Activated CD4-positive, alpha-beta T cell treated with anti-CD3 and anti-CD28 coated beads for 36 hours (primary cell): ENCODE measurements around the gene MAP3K8. TPM values are rescaled to one million over a fixed set of nuclear protein-coding genes. Genes with fewer than 3 reads are reported as not detected.
"Not testable (repeated sequence)": the region's sequence is repeated elsewhere in the genome, so short reads cannot be mapped to it uniquely, and the experiment has no call there.

Experiments used
- ATAC-seq: fragments of 200-7000 bp; cut with Tn5 transposase; one replicate; pipeline ENCODE4 v1.10.0; 2021; ENCODE audit warnings: mild to moderate bottlenecking, moderate library complexity
- CTCF ChIA-PET: fragments of 350-600 bp; sonication (Branson Sonifier 250); formaldehyde crosslinking; loops from one replicate; lab custom pipeline; 2021; ENCODE audit warnings: antibody characterized with exemption; lab: Charles Lee
- POLR2A ChIA-PET: fragments of 350-600 bp; sonication (Branson Sonifier 250); formaldehyde crosslinking; loops from one replicate; lab custom pipeline; 2021; ENCODE audit warnings: antibody characterized with exemption, inconsistent platforms; lab: Charles Lee
- DNase-seq: peaks from one replicate; pipeline ENCODE4 v3.0.0-alpha.2; 2020
- H3K27ac Mint-ChIP-seq: one replicate; pipeline ENCODE4 v1.8.0; 2021; ENCODE audit warnings: mixed read lengths
- H3K27me3 Mint-ChIP-seq: one replicate; pipeline ENCODE4 v1.8.0; 2021; ENCODE audit warnings: mixed read lengths
- H3K36me3 Mint-ChIP-seq: one replicate; pipeline ENCODE4 v1.8.0; 2021; ENCODE audit warnings: low read depth, mixed read lengths
- H3K4me1 Mint-ChIP-seq: one replicate; pipeline ENCODE4 v1.8.0; 2021; ENCODE audit warnings: mixed read lengths
- H3K4me3 Mint-ChIP-seq: one replicate; pipeline ENCODE4 v1.8.0; 2021; ENCODE audit warnings: mild to moderate bottlenecking, moderate library complexity, mixed read lengths
- H3K9me3 Mint-ChIP-seq: one replicate; pipeline ENCODE4 v1.8.0; 2021; ENCODE audit warnings: low read depth, mixed read lengths
- intact Hi-C, 2 experiments: fragments of 100-400 bp; cut with DNase I in 1 of 2; cut with micrococcal nuclease in 1 of 2; formaldehyde crosslinking; loops; one replicate each; pipeline versions ENCODE4 v1.14.2 to v1.15.1; 2022 to 2024; cut with DNase I, micrococcal nuclease
- total RNA-seq, 2 experiments: library from RNA; stranded (reverse); gene quantifications; one replicate each; pipeline ENCODE4 v1.2.3, GENCODE V29; 2021

Gene MAP3K8
- total RNA-seq, 2 experiments from 2014 or later, result 19.9 to 22.9 TPM

DNA sequence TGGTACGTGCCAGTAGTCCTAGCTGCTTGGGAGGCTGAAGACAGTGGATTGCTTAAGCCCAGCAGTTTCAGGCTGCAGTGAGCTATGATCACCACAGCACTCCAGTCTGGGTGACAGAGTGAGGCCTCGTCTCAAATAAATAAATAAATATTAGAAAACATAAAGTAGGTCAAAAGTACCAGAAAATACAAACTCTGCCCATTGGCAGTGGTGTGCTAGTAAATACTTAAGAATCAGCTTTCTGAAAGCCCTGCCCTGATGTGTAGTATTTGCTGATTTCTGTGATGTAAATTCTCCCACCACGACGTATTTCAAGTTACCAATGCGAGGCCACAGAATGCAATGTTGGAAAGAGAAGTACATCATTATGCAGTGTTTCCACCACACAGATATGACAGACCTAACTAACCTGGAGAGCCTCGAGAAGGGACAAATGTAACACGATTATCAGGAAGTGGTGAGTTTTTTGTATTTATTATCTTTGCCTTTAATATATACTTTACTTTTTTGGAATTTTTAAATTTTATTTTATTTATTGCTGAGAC, 11.8 kb upstream of the MAP3K8 start:
- H3K27me3 Mint-ChIP-seq, result no peaks in the 10 kb centered on the region
- peaks cover 30% of the 10 kb centered on the region for H3K4me1 Mint-ChIP-seq
- ATAC-seq, result no peak
- ChIA-PET CTCF (no interaction called here), POLR2A (interaction anchor here (0.6 kb wide), 1 partner anchor 26 kb away, joined by 7 read pairs; no protein-coding TSS in a partner anchor)
- no peaks in the 10 kb centered on the region for H3K36me3 Mint-ChIP-seq
- no peaks in the 10 kb centered on the region for H3K9me3 Mint-ChIP-seq
- intact Hi-C loops, result no loop called here
- H3K27ac Mint-ChIP-seq, result no peak overlapping the region
- DNase-seq, result no peak
- H3K4me3 Mint-ChIP-seq, result no peak overlapping the region

DNA sequence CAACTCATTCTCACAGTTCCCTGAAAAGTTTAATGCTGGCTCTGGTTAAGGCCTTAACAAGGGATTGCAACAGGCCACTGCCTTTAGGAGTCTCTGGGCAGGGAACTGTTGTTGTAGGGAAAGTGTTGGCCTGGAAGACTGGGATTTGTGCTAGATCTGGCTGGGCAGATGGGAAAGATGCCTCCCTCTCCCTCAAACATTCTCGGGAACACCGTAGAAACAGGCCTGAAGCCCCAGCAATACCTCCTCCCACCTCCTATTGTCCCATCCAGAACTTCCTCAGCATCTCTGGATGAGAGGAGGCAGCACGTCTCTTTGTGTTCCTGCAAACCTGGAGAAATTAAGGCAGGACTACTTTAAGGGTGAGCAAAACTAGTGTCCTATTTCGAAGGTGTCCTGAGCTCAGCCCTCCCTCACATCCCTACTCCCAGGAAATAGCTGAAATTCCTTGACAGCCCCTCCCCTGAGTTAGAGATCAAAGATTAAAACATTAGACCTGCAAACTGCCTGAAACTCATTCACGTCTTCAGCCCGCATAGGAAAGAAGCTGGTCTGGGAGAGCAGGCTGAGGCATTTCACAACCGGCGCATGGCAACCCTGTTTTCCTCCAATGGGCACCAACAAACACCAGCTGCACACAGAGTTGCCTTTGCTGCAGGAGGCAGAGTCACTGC, 10.9 kb upstream of the MAP3K8 start:
- Mint-ChIP-seq H3K36me3 (no peaks in the 10 kb centered on the region), H3K4me1 (peaks cover 33% of the 10 kb centered on the region), H3K9me3 (no peaks in the 10 kb centered on the region), H3K27me3 (no peaks in the 10 kb centered on the region), H3K4me3 (no peak overlapping the region), H3K27ac (no peak overlapping the region)
- ChIA-PET POLR2A (no interaction called here), CTCF (interaction anchor here (0.7 to 0.8 kb wide), 2 partner anchors 10 to 215 kb away, joined by 3 read pairs; no protein-coding TSS in a partner anchor)
- intact Hi-C loops, result no loop called here
- no peak for ATAC-seq
- DNase-seq, result no peak

DNA sequence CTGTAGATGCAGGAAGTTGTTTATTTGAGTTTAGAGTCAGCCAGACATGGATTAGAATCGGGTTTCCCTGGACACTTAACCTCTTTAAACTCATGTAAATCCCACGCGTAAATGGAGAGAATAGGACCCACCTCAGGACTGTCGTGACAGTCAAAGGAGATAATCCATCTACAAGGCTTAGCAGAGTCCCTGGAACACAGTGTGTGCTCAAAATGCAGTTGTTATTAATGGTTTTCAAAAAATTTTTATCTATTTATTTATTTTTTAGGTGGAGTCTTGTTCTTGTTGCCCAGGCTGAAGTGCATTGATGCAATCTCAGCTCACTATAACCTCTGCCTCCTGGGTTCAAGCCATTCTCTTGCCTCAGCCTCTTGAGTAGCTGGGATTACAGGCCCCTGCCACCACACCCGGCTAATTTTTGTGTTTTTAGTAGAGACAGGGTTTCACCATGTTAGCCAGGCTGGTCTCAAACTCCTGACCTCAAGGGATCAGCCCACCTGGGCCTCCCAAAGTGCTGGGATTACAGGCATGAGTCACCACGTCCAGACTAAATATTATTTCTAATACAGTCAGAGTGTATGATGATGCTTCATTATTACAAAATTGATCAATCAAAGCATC, 10.2 kb upstream of the MAP3K8 start:
- DNase-seq, H3K36me3 Mint-ChIP-seq, ATAC-seq, H3K9me3 Mint-ChIP-seq, H3K27me3 Mint-ChIP-seq, H3K27ac Mint-ChIP-seq, intact Hi-C loops, H3K4me3 Mint-ChIP-seq: not testable (repeated sequence)
- CTCF ChIA-PET, result interaction anchor here (0.7 to 0.8 kb wide), 2 partner anchors 9 to 215 kb away, joined by 3 read pairs; no protein-coding TSS in a partner anchor
- H3K4me1 Mint-ChIP-seq, result peaks cover 30% of the 10 kb centered on the region
- POLR2A ChIA-PET, result interaction anchor here (0.7 kb wide), 1 partner anchor 9 kb away, joined by 4 read pairs; no protein-coding TSS in a partner anchor

DNA sequence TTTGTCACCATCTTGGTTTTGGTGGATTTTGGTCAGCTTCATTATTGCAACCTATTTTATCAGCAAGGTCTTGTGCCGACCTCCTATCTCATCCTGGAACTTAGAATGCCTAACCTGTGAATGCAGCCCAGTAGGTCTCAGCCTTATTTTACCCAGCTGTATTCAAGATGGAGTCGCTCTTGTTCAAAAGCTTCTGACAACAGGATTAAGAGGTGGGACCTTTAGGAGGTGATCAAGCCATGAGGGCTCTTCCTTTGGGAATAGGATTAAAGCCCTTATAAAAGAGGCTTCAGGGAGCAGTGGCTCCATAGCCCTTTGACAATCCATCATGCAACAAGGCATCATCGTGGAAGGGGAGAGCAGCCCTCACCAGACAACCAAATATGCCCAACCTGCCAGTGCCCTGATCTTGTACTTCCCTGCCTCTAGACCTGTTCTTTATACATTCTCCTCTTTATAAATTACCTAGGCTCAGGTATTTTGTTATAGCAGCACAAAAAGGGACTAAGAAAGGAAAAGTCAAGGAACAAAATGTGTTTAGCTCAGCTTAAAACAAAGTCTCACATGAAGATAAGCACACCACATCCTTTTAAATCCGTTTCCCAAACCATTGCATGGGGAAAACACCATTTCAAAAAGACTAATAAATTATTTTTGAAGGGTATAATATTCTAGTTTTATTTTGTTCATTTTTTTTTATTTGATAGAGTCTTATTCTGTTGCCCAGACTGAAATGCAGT, 8.5 kb upstream of the MAP3K8 start:
- Mint-ChIP-seq H3K27ac (no peak overlapping the region), H3K4me3 (no peak overlapping the region), H3K27me3 (no peaks in the 10 kb centered on the region), H3K36me3 (no peaks in the 10 kb centered on the region), H3K4me1 (peaks cover 18% of the 10 kb centered on the region), H3K9me3 (no peaks in the 10 kb centered on the region)
- POLR2A ChIA-PET, result no interaction called here
- intact Hi-C loops, result no loop called here
- no peak for ATAC-seq
- CTCF ChIA-PET, result no interaction called here
- DNase-seq, result no peak

DNA sequence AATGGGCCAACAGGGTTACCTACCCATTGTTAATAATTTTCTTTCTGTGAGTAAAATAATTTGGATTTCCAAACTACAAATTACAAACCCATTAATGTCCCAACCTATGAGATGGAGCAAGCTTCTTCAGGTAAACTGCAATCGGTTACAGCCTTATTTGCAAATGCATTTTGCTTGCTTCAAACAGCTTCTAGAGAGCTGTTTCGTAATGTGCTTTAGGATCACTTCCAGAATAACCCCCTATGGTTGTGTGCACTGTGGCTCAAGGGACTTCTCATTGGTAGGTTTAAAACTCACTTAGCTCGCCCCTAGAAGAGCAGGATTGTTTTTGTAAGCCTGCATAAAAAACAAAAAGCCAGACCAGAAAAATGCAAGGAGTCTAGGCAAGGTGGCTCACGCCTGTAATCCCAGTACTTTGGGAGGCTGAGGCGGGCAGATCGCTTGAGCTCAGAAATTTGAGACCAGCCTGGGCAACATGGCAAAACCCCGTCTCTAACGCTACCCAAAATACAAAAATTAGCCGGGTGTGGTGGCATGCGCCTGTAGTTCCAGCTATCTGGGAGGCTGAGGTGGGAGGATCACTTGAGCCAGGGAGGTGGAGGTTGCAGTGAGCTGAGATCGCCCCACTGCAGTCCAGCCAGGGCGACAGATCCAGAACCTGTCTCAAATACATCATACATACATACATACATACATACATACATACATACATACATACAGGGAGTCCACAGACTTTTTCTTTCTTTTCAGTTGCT, 3.3 kb upstream of the MAP3K8 start:
- Mint-ChIP-seq H3K27me3 (no peaks in the 10 kb centered on the region), H3K4me1 (peaks cover 30% of the 10 kb centered on the region), H3K27ac (no peak overlapping the region), H3K36me3 (peaks cover 4% of the 10 kb centered on the region), H3K4me3 (no peak overlapping the region), H3K9me3 (no peaks in the 10 kb centered on the region)
- POLR2A ChIA-PET, result no interaction called here
- DNase-seq (no peak), ATAC-seq (no peak)
- intact Hi-C loops, result loop anchor here (5.0 to 10.0 kb wide), 7 partner anchors 62 to 1896 kb away; partner anchors contain the start of genes KIF5B (in 1 of the 2), WAC (in 1 of the 2) and ZNF438 (in 1 of the 2)
- CTCF ChIA-PET, result interaction anchor here (0.7 to 1.7 kb wide), 4 partner anchors 10 to 161 kb away, joined by 3 to 5 read pairs (median 5); no protein-coding TSS in a partner anchor

DNA sequence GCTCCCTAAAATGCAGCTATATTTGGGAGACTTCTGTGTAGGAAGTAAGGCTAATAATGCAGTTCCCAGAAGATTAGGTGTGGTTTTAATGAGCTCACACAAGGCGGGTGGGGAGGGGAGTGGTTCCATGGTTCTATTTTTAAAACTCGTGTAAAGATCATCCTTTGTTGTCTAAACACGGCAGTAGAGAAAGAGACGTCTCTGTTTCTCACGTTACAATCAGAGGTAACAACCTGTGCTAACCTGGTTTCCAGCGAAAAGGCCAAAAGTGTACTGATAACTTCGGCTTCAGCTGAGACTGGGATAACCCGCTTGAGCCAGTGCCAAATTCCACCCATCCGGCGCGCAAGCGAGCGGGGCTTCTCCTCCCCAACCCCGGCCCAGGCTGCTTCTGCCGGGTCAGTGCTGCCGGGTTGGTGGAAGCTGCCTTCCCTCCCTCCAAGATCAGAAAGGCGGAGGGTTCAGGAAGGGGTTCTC, 2.5 kb upstream of the MAP3K8 start:
- ATAC-seq, result no peak
- ChIA-PET CTCF (interaction anchor here (0.8 kb wide), 1 partner anchor 83 kb away, joined by 5 read pairs; no protein-coding TSS in a partner anchor), POLR2A (no interaction called here)
- Mint-ChIP-seq H3K27ac (no peak overlapping the region), H3K4me1 (peaks cover 37% of the 10 kb centered on the region), H3K27me3 (no peaks in the 10 kb centered on the region), H3K9me3 (no peaks in the 10 kb centered on the region), H3K36me3 (peaks cover 8% of the 10 kb centered on the region), H3K4me3 (no peak overlapping the region)
- DNase-seq, result no peak
- intact Hi-C loops, result loop anchor here (5.0 to 10.0 kb wide), 7 partner anchors 61 to 1897 kb away; partner anchors contain the start of genes KIF5B (in 1 of the 2), WAC (in 1 of the 2) and ZNF438 (in 1 of the 2)

DNA sequence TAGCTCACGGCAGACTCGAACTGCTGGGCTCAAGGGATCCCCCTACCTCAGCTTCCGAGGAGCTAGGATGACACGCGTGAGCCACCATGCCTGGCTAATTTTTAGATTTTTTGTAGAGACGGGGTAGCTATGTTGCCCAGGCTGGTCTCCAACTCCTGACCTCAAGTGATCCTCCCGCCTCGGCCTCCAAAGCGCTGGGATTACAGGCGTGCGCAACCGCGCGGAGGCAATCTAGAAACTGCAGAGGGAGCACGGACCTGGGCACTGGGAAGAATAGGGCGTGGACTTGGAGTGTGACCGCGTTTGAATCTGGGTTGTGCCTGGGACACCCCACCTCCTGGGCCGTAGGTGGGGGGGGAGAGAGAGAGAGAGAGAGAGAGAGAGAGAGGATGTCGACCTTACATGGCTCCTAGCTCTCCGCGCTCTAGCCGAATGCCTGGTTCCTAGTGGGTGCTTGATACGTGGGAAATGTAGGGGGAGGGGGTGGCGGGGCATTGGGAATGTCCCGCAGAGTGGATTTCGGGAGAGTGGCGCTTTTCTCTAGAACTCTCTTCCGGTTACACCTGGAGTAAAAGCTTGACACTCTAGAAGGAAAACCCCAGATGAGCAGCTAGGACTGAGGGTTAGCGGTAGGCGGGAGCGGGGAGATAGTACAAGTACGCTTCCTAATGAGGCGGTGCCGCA, 1.2 kb upstream of the MAP3K8 start:
- CTCF ChIA-PET, result interaction anchor here (0.7 to 1.5 kb wide), 2 partner anchors 9 to 15 kb away, joined by 3 to 6 read pairs; no protein-coding TSS in a partner anchor
- Mint-ChIP-seq H3K9me3 (no peaks in the 10 kb centered on the region), H3K36me3 (peaks cover 12% of the 10 kb centered on the region), H3K27ac (peak overlapping the region; percentile 72), H3K27me3 (no peaks in the 10 kb centered on the region), H3K4me1 (peaks cover 44% of the 10 kb centered on the region), H3K4me3 (peak overlapping the region; percentile 92)
- POLR2A ChIA-PET, result interaction anchor here (0.5 to 1.2 kb wide), 2 partner anchors 9 to 14 kb away, joined by 4 to 5 read pairs; no protein-coding TSS in a partner anchor
- ATAC-seq, result no peak
- intact Hi-C loops, result loop anchor here (5.0 to 10.0 kb wide), 7 partner anchors 60 to 1898 kb away; partner anchors contain the start of genes KIF5B (in 1 of the 2), WAC (in 1 of the 2) and ZNF438 (in 1 of the 2)
- DNase-seq, result no peak

DNA sequence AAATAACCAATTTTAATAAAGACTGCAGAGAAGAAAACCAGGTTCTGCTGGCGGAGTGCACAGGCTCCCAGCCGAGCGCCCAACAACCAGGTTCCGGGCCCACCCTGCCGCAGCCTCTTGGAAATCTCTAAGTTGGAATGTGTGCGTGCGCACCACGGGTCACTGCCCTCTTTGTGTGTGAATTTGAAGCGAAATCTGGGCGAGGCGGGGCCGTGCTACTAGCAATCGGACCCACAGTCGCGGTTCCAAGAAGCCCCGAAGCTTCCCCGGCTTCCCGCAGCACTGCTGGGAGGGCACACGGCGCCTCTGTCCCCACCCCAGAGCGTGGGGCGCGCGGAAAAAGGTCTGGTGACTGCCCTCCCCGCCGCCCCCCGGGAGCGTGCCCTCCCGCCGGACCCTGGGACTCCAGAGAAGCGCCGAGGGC, 666 bp upstream of the MAP3K8 start:
- ATAC-seq (peak; percentile 3), DNase-seq (peak; percentile 71)
- peak overlapping the region; percentile 92 for H3K4me3 Mint-ChIP-seq
- H3K27me3 Mint-ChIP-seq, result no peaks in the 10 kb centered on the region
- CTCF ChIA-PET, result interaction anchor here (1.5 kb wide), 1 partner anchor 15 kb away, joined by 6 read pairs; no protein-coding TSS in a partner anchor
- peak overlapping the region; percentile 72 for H3K27ac Mint-ChIP-seq
- POLR2A ChIA-PET, result interaction anchor here (0.5 to 1.2 kb wide), 2 partner anchors 9 to 15 kb away, joined by 4 to 5 read pairs; no protein-coding TSS in a partner anchor
- peaks cover 16% of the 10 kb centered on the region for H3K36me3 Mint-ChIP-seq
- peaks cover 44% of the 10 kb centered on the region for H3K4me1 Mint-ChIP-seq
- intact Hi-C loops, result loop anchor here (5.0 to 10.0 kb wide), 7 partner anchors 59 to 1899 kb away; partner anchors contain the start of genes KIF5B (in 1 of the 2), WAC (in 1 of the 2) and ZNF438 (in 1 of the 2)
- no peaks in the 10 kb centered on the region for H3K9me3 Mint-ChIP-seq

DNA sequence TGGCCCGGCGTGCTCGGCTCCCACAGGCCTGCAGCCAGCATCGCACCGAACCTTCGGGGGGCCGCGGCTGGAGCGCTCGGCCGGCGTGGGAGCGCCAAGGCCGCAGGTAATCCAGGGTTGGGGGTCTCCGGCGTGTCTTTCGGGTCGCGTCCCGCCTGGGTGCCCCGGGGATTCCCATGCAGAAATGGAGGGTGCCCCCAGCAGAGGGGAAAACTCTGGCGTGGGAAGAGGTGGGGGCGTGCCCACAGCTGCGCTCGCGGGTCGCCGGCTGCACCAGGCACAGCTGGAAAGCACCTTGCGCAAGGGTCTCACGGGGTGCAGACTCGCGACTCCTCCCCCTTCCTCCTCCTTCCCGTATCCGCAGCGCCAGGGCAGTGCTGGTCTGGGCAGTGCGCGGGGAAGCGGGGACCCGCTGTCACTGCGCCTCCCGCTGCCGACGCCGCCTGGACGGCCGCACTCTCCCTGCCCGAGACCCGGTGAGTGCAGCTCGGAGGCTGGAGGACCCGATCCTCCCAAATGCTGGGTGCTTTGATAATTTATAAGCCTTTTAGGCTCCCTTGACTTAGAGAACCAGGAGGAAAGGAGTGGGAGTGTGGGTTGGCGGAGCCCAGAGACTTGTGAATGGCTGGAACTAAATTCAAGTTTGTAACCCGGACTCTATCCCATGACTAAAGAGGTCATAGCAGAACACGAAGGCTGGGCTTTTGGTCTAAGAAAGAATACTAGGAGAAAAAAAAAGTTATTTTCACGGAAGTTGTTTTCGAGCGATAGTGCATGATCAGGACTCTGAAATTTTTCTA, 489 bp downstream of the MAP3K8 start:
- H3K27me3 Mint-ChIP-seq, result no peaks in the 10 kb centered on the region
- ATAC-seq, result peak; percentile 38
- H3K9me3 Mint-ChIP-seq, result no peaks in the 10 kb centered on the region
- H3K4me1 Mint-ChIP-seq, result peaks cover 51% of the 10 kb centered on the region
- DNase-seq, result peak; percentile 82
- peak overlapping the region; percentile 92 for H3K4me3 Mint-ChIP-seq
- intact Hi-C loops, result loop anchor here (1.0 to 10.0 kb wide), 9 partner anchors 16 to 1900 kb away; partner anchors contain the start of genes KIF5B (in 1 of the 2), WAC (in 1 of the 2) and ZNF438 (in 1 of the 2)
- ChIA-PET CTCF (interaction anchor here (0.5 to 1.5 kb wide), 2 partner anchors 98 to 256 kb away, joined by 3 to 5 read pairs; no protein-coding TSS in a partner anchor), POLR2A (interaction anchor here (0.5 to 1.2 kb wide), 4 partner anchors 16 to 1714 kb away, joined by 3 to 5 read pairs (median 3); no protein-coding TSS in a partner anchor)
- peak overlapping the region; percentile 74 for H3K27ac Mint-ChIP-seq
- H3K36me3 Mint-ChIP-seq, result peaks cover 25% of the 10 kb centered on the region
